G401.6 (cell line): Measurements from ENCODE around the gene PEF1.

ENCODE experiments used
- FAIRE-seq: peaks from 2 replicates; lab custom pipeline; 2012; peaks lifted over from hg19 to GRCh38; lab: Jason Lieb, UNC

The PEF1 gene

GRCh38 chr1:31653717-31654473 lies 9.2 kb upstream of the PEF1 start:
- no peak for FAIRE-seq

- no peak for FAIRE-seq
These were observed 8.3 kb upstream of the PEF1 start for GRCh38 chr1:31652891-31653499.

- FAIRE-seq: no peak
These were observed 7.1 kb upstream of the PEF1 start for GRCh38 chr1:31651766-31652165.

GRCh38 chr1:31651089-31651420 lies 6.4 kb upstream of the PEF1 start:
- no peak for FAIRE-seq

- no peak for FAIRE-seq
These were observed 5.7 kb upstream of the PEF1 start for GRCh38 chr1:31650161-31651088.

DNA sequence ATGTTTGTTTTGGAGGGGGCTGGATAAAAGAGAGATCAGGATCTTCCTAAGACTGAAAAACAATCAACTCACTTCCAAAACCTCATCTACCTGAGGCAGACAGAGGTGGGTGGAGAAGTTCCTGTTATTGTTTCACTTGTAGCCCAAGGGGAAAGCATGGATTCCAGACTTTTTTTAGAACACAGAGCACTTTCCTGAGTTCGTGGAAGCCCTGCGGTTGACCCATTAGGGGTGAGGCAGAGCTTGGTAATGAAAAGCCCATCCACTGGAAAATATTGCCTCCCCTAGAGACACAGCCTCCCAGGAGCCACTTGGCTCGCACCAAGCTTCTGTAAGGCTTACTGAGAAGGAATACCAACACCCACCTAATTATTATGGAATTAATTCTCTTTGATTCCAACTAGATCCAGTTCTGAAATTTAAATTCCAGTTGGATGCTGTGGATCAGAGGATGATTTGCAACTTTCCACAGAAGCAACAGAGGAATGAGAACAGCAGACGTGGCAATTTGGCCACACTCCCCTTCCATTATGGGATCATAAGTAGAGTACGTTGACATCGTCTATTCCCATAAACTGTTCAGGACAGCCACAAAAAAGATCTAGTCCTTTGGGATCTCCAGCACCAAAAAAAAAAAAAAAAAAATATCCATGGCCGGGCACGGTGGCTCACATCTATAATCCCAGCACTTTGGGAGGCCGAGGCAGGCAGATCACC lies 4.1 kb upstream of the PEF1 start:
- FAIRE-seq: no peak

GRCh38 chr1:31648190-31648589 lies 3.5 kb upstream of the PEF1 start:
- FAIRE-seq: no peak

DNA sequence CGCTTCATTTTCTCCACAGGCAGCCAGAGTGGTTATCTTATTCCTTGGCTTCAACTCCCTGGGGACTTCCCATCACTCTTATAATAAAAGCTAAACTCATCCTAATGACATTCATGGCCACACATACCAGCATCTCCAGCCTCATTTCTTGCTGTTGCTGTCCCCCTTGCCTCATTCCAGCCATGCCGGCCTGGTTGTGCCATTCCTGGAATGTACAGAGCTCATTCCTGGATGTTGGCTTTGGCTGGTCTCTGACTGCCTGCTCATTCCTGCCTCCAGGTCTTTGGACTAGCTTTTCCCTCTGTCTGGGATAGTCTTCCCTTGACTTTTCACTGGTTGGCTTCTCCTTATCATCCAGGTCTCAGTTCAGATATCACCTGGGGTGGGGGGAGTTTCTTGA lies 2.4 kb upstream of the PEF1 start:
- no peak for FAIRE-seq

DNA sequence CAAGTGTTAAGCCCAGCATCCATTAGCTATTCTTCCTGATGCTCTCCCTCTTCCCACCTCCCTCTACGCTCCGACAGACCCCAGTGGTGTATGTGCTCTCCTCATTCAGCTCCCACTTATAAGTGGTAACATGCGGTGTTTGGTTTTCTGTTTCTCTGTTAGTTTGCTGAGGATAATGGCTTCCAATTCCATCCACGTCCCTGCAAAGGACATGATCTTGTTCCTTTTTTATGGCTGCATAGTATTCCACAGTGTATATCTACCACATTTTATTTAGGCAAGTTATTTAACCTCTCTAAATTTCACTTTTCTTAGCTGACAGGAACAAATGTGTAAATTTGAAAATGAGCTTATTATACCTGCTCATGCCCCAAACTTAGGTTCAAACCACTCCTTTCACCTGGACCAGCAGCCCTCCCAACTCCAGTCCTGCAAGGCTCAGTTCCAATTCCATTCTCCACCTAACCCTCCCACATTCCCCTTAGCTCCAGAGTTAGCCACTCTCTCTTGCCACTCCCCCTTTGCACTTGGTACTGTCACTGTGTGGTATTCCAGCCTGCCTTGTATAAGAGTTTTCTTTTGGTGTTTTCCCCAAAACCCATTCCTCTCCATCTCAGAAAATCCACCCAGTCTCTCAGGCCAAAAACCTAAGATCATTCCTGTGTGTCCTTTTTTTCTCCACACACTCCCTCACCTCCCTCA lies 1.7 kb upstream of the PEF1 start:
- FAIRE-seq: no peak

DNA sequence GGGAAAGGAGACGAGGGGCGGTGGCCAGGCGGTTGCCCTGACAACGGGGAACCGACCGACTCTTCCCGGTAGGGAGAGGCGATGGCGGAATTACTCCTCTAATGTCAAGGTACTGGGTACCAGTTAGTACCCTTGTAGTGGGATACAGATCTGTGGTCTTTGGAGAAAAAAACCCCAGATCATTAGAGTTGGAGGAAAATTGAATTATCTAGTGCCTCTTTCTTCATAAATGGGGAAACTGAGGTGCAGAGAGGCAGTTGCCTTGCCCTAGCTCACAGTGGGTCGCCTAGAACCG lies 545 bp upstream of the PEF1 start:
- no peak for FAIRE-seq

- FAIRE-seq: no peak
These were observed 608 bp downstream of the PEF1 start for GRCh38 chr1:31643976-31644559.

- no peak for FAIRE-seq
These were observed 1.8 kb downstream of the PEF1 start for GRCh38 chr1:31642897-31643296.

DNA sequence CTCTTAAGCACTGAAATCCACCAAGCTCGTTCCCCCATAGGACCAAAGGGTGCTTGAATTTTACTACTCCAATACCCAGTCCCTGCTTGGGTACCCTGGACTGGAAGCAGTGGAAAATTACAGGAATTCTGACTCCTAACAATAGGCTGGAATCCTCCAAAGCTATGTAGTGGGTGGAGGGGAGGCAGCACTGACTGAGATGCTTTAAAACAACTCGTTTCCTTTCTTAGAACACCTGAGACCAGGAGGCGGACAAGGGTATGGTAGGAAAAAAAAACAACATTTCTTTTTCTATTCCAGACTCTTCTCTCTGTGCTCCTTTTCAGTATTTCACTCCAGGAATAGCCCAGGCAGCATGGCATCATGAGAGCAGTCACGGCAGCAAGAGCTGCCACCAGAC lies 2.3 kb downstream of the PEF1 start:
- FAIRE-seq: peak; percentile 92

GRCh38 chr1:31640964-31641363 lies 3.7 kb downstream of the PEF1 start:
- FAIRE-seq: peak; percentile 33

GRCh38 chr1:31640179-31640578 lies 4.5 kb downstream of the PEF1 start:
- FAIRE-seq: no peak

DNA sequence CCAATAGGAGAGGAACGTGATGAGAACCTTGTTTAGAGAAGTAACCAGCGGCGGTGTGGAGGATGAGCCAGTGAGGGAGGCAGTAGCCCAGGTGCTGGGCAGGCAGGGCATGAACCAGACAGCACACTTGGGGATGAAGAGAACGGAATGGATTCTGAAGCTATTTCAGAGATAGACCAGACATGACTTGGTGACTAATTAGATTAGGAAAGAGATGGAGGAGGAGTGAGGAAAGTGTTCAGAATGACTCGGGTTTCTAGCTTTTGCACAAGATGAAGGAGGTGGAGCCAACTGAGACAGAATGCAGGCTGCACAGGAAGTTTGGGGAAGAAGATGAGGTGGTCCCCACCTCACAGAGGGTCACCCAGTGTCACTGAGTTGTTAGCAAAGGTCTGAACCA lies 5.1 kb downstream of the PEF1 start:
- FAIRE-seq: no peak

GRCh38 chr1:31637915-31638673 lies 6.6 kb downstream of the PEF1 start:
- FAIRE-seq: no peak

GRCh38 chr1:31633117-31633516 lies 11.6 kb downstream of the PEF1 start:
- FAIRE-seq: peak; percentile 69

DNA sequence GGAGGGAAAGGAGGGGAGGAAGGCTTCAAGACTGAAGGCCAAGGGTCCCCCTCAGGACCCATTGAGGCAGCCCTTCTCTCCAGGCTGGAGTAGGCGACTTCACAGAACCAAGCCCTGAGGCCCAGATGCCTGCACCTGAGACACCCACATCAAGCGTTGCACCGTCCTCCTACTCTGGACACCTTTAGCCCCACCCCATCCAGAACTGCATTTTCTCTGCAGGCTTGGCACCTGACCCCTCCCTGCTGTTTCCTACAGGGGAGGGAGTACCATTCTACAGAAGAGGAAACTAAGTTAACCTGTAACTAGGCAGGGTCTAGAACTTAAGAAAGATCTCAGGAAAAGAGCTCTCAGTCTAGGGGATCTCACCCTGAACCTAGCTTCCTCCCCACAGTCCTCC lies 12.0 kb downstream of the PEF1 start:
- no peak for FAIRE-seq

DNA sequence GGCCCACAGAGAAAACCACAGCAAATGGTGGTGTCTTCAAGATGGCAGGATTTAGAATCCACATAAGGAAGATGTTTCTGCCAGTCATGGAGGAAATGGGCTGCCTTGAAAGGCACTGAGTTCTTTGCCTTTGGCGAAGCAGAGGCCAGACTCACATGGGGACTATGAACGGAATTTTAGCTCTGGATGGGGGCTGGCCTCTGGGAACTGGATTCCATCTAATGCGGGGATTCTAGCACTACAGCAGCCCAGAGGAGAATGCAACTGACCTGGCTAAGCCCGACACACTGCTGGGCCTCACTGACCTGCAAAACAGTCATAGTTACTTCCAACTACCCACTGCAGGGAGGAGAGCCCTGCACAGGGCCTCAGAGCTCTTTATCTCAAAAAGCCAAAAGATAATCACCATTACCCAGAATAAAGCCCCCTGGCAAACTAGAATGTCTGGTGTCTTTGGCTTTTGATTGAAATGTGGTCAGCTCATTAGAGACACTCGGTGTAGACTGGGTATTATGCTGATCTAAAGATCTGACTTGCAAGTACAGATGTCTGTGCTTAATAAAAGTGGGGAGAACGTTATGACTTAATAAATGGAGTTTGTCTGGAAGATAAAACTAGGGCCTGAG lies 15.6 kb downstream of the PEF1 start:
- no peak for FAIRE-seq
